Measurements from ENCODE around the gene HPN.

DNA sequence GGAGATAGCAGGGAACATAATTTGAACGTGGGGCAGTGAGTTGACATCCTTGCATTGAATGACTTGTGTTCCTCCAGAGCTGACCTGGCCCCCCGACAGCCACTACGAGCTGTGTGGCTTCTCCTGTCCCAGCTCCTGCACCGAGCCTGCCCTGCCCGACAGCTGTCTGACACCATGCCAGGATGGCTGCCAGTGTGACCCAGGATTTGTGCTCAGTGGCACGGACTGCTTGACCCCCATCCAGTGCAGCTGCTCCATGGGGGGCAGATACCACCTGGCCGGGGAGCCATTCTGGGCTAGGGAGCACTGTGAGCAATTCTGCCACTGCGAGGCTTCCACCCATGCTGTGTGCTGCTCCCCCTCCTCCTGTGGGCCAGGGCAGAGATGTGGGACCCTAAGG is 44.9 kb downstream of the HPN start:
- TF ChIP-seq, protein P1, sequence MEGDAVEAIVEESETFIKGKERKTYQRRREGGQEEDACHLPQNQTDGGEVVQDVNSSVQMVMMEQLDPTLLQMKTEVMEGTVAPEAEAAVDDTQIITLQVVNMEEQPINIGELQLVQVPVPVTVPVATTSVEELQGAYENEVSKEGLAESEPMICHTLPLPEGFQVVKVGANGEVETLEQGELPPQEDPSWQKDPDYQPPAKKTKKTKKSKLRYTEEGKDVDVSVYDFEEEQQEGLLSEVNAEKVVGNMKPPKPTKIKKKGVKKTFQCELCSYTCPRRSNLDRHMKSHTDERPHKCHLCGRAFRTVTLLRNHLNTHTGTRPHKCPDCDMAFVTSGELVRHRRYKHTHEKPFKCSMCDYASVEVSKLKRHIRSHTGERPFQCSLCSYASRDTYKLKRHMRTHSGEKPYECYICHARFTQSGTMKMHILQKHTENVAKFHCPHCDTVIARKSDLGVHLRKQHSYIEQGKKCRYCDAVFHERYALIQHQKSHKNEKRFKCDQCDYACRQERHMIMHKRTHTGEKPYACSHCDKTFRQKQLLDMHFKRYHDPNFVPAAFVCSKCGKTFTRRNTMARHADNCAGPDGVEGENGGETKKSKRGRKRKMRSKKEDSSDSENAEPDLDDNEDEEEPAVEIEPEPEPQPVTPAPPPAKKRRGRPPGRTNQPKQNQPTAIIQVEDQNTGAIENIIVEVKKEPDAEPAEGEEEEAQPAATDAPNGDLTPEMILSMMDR (IDR thresholded peaks at IDR 0.05; ENCODE audit: low read length): no peak
- TF ChIP-seq EZH2 (optimal IDR thresholded peaks at IDR 0.05; ENCODE audit: low read depth, low read length) (no peak), EZH2phosphoT487 (IDR thresholded peaks at IDR 0.05; ENCODE audit: low read length) (no peak)

Data from MM.1S (cell line).